Lower leg skin (tissue), 3 donors: ENCODE results near the gene ARSB.

Source experiments
- POLR2A ChIP-seq, 2 donors: fragments of 450-650 bp; IDR thresholded peaks; one replicate each; pipeline ENCODE4 v1.6.1; 2016 to 2017; ENCODE audit warnings: antibody characterized with exemption in 2 of 2, mild to moderate bottlenecking in 1 of 2, moderate library complexity in 1 of 2
- TF ChIP-seq, protein P1 (sequence below), 3 donors: fragments of 450-650 bp; IDR thresholded peaks; one replicate each; pipeline ENCODE4 v1.5.1; 2016; ENCODE audit warnings: antibody characterized with exemption in 3 of 3, mild to moderate bottlenecking in 3 of 3, moderate library complexity in 2 of 3

DNA sequence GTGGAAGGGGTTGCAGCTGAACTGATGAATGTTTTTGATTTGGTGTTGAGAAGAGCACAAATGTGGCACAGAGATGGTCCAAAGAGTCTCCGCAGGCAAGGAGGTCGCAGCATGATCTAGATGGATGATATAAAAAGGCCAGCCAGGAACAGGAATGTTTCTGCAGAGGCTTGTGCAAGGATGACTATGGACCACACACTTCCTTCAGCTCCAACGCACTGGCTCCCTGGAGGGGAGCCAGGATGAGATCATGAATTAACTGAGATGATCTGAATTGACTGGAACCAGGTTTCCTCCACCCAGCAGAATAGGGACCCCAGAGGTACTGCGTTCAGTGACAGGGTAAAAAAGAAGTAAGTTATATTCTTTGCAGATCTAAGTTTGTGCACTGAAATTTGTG lies 89.0 kb downstream of the ARSB start:
- TF ChIP-seq, protein P1, sequence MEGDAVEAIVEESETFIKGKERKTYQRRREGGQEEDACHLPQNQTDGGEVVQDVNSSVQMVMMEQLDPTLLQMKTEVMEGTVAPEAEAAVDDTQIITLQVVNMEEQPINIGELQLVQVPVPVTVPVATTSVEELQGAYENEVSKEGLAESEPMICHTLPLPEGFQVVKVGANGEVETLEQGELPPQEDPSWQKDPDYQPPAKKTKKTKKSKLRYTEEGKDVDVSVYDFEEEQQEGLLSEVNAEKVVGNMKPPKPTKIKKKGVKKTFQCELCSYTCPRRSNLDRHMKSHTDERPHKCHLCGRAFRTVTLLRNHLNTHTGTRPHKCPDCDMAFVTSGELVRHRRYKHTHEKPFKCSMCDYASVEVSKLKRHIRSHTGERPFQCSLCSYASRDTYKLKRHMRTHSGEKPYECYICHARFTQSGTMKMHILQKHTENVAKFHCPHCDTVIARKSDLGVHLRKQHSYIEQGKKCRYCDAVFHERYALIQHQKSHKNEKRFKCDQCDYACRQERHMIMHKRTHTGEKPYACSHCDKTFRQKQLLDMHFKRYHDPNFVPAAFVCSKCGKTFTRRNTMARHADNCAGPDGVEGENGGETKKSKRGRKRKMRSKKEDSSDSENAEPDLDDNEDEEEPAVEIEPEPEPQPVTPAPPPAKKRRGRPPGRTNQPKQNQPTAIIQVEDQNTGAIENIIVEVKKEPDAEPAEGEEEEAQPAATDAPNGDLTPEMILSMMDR (IDR thresholded peaks at IDR 0.05) = no peak
- TF ChIP-seq POLR2A (IDR thresholded peaks at IDR 0.05) = no peak
